DND-41 (cell line): ENCODE results near the gene ZNF511.
A peak's percentile ranks its signal among the peaks of the same experiment; 100 is the strongest.

Source experiments
- ATAC-seq: fragments of 200-7000 bp; cut with Tn5 transposase; 3 replicates; pipeline ENCODE4 v1.9.1; 2021; ENCODE audit warnings: low read depth; ENCODE audit not compliant: insufficient read depth
- DNase-seq: peaks from one replicate; pipeline ENCODE4 v3.0.0-alpha.2; 2020
- H2AFZ ChIP-seq: 2 replicates; pipeline ENCODE4 v1.6.0; 2012; ENCODE audit warnings: low read depth, low read length
- H3K27ac ChIP-seq: 2 replicates; pipeline ENCODE4 v1.5.1; 2012; ENCODE audit warnings: low read length, inconsistent platforms
- H3K27me3 ChIP-seq: fragments of 200-600 bp; sonication (generic); 2 replicates; pipeline ENCODE4 v1.6.0; 2012; ENCODE audit warnings: low read length, mild to moderate bottlenecking, inconsistent platforms; ENCODE audit not compliant: insufficient read depth, poor library complexity
- H3K36me3 ChIP-seq: 2 replicates; pipeline ENCODE4 v1.5.1; 2012; ENCODE audit warnings: low read length, inconsistent platforms; ENCODE audit not compliant: insufficient read depth
- H3K4me1 ChIP-seq: 2 replicates; pipeline ENCODE4 v1.5.1; 2012; ENCODE audit warnings: mild to moderate bottlenecking, low read length; ENCODE audit not compliant: insufficient read depth
- H3K4me2 ChIP-seq: 2 replicates; pipeline ENCODE4 v1.6.0; 2012; ENCODE audit warnings: mild to moderate bottlenecking, moderate library complexity, low read length, inconsistent platforms; ENCODE audit not compliant: insufficient read depth
- H3K4me3 ChIP-seq, 2 experiments: fragments of 200-600 bp in 1 of 2; shearing (Covaris generic) in 1 of 2; 2 replicates each; pipeline ENCODE4 v1.5.1; 2012 to 2016; ENCODE audit warnings: inconsistent platforms in 2 of 2, low read length in 2 of 2, mild to moderate bottlenecking in 2 of 2, low read depth in 1 of 2, moderate library complexity in 1 of 2
- H3K79me2 ChIP-seq: 2 replicates; pipeline ENCODE4 v1.6.0; 2012; ENCODE audit warnings: low read length, inconsistent platforms; ENCODE audit not compliant: insufficient read depth
- H3K9ac ChIP-seq: 2 replicates; pipeline ENCODE4 v1.6.0; 2012; ENCODE audit warnings: low read depth, mild to moderate bottlenecking, inconsistent platforms, low read length, moderate library complexity
- H3K9me3 ChIP-seq: 2 replicates; pipeline ENCODE4 v1.5.1; 2012; ENCODE audit warnings: low read length, moderate library complexity, mild to moderate bottlenecking, inconsistent platforms; ENCODE audit not compliant: insufficient read depth, severe bottlenecking
- H4K20me1 ChIP-seq: 2 replicates; pipeline ENCODE4 v1.6.0; 2012; ENCODE audit warnings: low read length; ENCODE audit not compliant: insufficient read depth
- EZH2 ChIP-seq: IDR thresholded peaks from 3 replicates; pipeline ENCODE4 v1.6.1; 2012; ENCODE audit warnings: borderline replicate concordance, low read depth, mild to moderate bottlenecking, moderate library complexity, low read length, inconsistent platforms; ENCODE audit not compliant: severe bottlenecking
- TF ChIP-seq, protein P1 (sequence below): IDR thresholded peaks from 2 replicates; pipeline ENCODE4 v1.5.1; 2012; ENCODE audit warnings: borderline replicate concordance, low read length, moderate library complexity, mild to moderate bottlenecking; ENCODE audit not compliant: poor library complexity, severe bottlenecking; ENCODE audit errors: extremely low read depth

ZNF511 gene

DNA sequence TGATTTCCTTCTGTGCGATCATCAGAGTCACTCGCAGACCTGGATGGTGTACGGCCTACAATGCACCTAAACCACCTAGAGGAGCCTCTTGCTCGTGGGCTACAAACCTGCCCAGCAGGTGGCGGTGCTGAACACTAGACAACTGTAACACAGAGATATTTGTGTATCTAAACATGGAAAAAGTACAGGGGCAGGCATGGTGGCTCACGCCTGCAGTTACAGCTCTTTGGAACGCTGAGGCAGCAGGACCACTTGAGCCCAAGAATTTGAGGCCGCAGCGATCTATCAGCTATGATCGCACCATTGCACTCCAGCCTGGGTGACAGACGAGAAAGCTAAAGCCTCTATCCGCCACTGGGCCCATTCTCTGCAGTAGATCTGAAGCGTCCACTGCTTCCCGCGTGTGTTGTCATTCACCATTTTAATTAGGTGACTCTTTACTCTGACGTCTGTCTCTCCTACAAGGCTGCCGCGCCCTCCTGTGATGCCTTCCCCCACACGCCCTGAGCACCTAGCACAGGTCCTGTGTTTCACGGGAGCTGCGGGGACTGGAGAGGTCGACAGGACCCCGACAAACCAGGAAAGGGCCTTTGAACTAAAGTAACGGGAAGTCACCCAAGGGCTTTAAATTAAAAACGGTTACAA lies 816 bp upstream of the ZNF511 start:
- H4K20me1 ChIP-seq: peaks cover 64% of the 10 kb centered on the region
- H3K4me2 ChIP-seq: peak overlapping the region; percentile 97
- ATAC-seq (peak; percentile 54), DNase-seq (peak; percentile 76)
- H3K9me3 ChIP-seq: no peaks in the 10 kb centered on the region
- peak overlapping the region; percentile 97 for H2AFZ ChIP-seq
- peak overlapping the region; percentile 97 for H3K9ac ChIP-seq
- peak overlapping the region; percentile 98 for H3K27ac ChIP-seq
- peaks cover 59% of the 10 kb centered on the region for H3K79me2 ChIP-seq
- peaks cover 41% of the 10 kb centered on the region for H3K36me3 ChIP-seq
- TF ChIP-seq, protein P1, sequence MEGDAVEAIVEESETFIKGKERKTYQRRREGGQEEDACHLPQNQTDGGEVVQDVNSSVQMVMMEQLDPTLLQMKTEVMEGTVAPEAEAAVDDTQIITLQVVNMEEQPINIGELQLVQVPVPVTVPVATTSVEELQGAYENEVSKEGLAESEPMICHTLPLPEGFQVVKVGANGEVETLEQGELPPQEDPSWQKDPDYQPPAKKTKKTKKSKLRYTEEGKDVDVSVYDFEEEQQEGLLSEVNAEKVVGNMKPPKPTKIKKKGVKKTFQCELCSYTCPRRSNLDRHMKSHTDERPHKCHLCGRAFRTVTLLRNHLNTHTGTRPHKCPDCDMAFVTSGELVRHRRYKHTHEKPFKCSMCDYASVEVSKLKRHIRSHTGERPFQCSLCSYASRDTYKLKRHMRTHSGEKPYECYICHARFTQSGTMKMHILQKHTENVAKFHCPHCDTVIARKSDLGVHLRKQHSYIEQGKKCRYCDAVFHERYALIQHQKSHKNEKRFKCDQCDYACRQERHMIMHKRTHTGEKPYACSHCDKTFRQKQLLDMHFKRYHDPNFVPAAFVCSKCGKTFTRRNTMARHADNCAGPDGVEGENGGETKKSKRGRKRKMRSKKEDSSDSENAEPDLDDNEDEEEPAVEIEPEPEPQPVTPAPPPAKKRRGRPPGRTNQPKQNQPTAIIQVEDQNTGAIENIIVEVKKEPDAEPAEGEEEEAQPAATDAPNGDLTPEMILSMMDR: peak; percentile 83
- no peak for TF ChIP-seq EZH2
- H3K27me3 ChIP-seq: no peaks in the 10 kb centered on the region
- H3K4me3 ChIP-seq: peak overlapping the region; percentile 91 to 97
- peaks cover 31% of the 10 kb centered on the region for H3K4me1 ChIP-seq

DNA sequence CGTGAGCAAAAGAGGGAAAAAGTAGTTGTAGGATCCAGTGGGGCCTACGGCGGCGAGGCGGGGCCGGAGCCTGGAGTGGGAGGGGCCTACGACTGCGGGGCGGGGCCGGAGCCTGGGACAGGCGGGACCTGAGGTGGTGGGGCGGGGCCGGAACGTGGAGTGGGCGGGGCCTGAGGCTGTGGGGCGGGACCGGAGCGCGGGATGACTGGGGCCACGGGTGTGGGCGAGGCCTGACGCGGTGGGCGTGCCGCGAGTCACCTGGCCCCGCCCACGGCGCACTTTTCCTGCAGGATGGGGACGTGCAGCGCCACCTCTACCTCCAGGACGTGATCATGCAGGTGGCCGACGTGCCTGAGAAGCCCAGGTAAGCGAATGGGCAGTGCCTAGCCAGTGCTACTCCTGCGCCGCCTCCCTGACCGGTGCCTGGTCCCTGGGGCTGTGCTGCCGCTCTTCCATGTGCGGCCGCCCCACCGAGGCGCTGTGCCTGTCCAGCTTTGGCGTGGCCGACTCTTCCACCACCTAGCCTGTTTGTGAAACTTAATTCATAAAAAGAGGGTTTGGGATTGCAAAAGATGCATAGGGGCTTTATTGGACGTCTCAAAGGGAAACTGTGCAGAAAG lies 496 bp downstream of the ZNF511 start:
- no peaks in the 10 kb centered on the region for H3K27me3 ChIP-seq
- H3K4me2 ChIP-seq: peak overlapping the region; percentile 97
- DNase-seq (peak; percentile 89), ATAC-seq (peak; percentile 80)
- H3K9ac ChIP-seq: peak overlapping the region; percentile 97
- peaks cover 31% of the 10 kb centered on the region for H3K4me1 ChIP-seq
- no peak for TF ChIP-seq EZH2
- TF ChIP-seq, protein P1: no peak
- H3K27ac ChIP-seq: peak overlapping the region; percentile 98
- peak overlapping the region; percentile 97 for H2AFZ ChIP-seq
- no peaks in the 10 kb centered on the region for H3K9me3 ChIP-seq
- H3K4me3 ChIP-seq: peak overlapping the region; percentile 91 to 97; a peak in 3 of 4 replicates
- peaks cover 36% of the 10 kb centered on the region for H3K36me3 ChIP-seq
- H3K79me2 ChIP-seq: peaks cover 46% of the 10 kb centered on the region
- H4K20me1 ChIP-seq: peaks cover 51% of the 10 kb centered on the region

DNA sequence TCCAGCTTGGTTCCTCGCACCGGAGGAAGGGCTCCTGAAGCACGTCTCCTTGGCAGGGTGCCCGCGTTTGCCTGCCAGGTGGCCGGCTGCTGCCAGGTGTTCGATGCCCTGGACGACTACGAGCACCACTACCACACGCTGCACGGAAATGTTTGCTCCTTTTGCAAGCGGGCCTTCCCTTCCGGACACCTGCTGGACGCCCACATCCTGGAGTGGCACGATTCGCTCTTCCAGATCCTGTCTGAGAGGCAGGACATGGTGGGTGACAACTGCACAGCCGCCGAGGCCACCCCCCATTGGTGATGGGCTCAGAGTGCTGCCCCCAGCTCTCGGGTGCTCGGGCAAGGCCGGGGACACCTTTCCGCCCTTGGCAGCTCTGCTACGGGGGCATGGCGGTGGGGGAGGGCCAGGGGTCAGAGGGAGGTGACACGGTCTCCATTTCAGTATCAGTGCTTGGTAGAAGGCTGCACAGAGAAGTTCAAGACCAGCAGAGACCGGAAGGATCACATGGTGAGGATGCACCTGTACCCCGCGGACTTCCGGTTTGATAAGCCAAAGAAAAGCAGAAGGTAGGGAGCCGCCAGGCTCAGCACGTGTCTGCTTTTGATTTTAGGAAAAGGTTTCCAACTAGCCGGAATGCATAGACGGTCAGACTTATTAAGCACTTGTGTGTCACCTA lies 1.1 kb downstream of the ZNF511 start:
- peak overlapping the region in 1 of 2 experiments; percentile 91; a peak in 2 of 4 replicates for H3K4me3 ChIP-seq
- no peaks in the 10 kb centered on the region for H3K9me3 ChIP-seq
- peak overlapping the region; percentile 97 for H3K4me2 ChIP-seq
- DNase-seq: no peak
- H4K20me1 ChIP-seq: peaks cover 47% of the 10 kb centered on the region
- no peak for TF ChIP-seq EZH2
- TF ChIP-seq, protein P1: no peak
- no peak for ATAC-seq
- no peak overlapping the region for H2AFZ ChIP-seq
- H3K27me3 ChIP-seq: no peaks in the 10 kb centered on the region
- H3K79me2 ChIP-seq: peaks cover 41% of the 10 kb centered on the region
- peak overlapping the region; percentile 12; the same call in 1 of the 2 replicates for H3K27ac ChIP-seq
- H3K9ac ChIP-seq: peak overlapping the region; percentile 97
- peaks cover 36% of the 10 kb centered on the region for H3K36me3 ChIP-seq
- H3K4me1 ChIP-seq: peaks cover 31% of the 10 kb centered on the region
